ES-I3 (cell line): ENCODE data around the gene KRTAP12-1.

Experiments
- H3K36me3 ChIP-seq: 2 replicates; pipeline ENCODE4 v1.6.1; 2013; ENCODE audit warnings: mild to moderate bottlenecking, low read length, control low read depth, moderate library complexity; ENCODE audit not compliant: insufficient read depth
- H3K4me1 ChIP-seq: 2 replicates; pipeline ENCODE4 v1.6.1; 2013; ENCODE audit warnings: mild to moderate bottlenecking, control low read depth, low read length; ENCODE audit not compliant: insufficient read depth
- H3K9ac ChIP-seq: 2 replicates; pipeline ENCODE4 v1.6.1; 2013; ENCODE audit warnings: low read depth, mild to moderate bottlenecking, low read length, moderate library complexity
- H3K9me3 ChIP-seq: 2 replicates; pipeline ENCODE4 v1.6.1; 2013; ENCODE audit warnings: mild to moderate bottlenecking, low read length, moderate library complexity; ENCODE audit not compliant: control insufficient read depth, insufficient read depth

Gene KRTAP12-1

GRCh38 chr21:44706706-44707581, 25.0 kb upstream of the KRTAP12-1 start:
- peak overlapping the region; percentile 51 for H3K9ac ChIP-seq
- H3K9me3 ChIP-seq = no peaks in the 10 kb centered on the region
- H3K36me3 ChIP-seq = no peaks in the 10 kb centered on the region
- peaks cover 15% of the 10 kb centered on the region; the same call in 1 of the 2 replicates for H3K4me1 ChIP-seq

GRCh38 chr21:44706026-44706705, 24.2 kb upstream of the KRTAP12-1 start:
- Histone ChIP-seq H3K9me3 (no peaks in the 10 kb centered on the region), H3K9ac (peak overlapping the region; percentile 51), H3K36me3 (no peaks in the 10 kb centered on the region), H3K4me1 (peaks cover 15% of the 10 kb centered on the region; the same call in 1 of the 2 replicates)

- H3K4me1 ChIP-seq = peaks cover 15% of the 10 kb centered on the region; the same call in 1 of the 2 replicates
- H3K9me3 ChIP-seq = no peaks in the 10 kb centered on the region
- peak overlapping the region; percentile 31 for H3K9ac ChIP-seq
- H3K36me3 ChIP-seq = no peaks in the 10 kb centered on the region
Observed at GRCh38 chr21:44704636-44705001, 22.7 kb upstream of the KRTAP12-1 start.

DNA sequence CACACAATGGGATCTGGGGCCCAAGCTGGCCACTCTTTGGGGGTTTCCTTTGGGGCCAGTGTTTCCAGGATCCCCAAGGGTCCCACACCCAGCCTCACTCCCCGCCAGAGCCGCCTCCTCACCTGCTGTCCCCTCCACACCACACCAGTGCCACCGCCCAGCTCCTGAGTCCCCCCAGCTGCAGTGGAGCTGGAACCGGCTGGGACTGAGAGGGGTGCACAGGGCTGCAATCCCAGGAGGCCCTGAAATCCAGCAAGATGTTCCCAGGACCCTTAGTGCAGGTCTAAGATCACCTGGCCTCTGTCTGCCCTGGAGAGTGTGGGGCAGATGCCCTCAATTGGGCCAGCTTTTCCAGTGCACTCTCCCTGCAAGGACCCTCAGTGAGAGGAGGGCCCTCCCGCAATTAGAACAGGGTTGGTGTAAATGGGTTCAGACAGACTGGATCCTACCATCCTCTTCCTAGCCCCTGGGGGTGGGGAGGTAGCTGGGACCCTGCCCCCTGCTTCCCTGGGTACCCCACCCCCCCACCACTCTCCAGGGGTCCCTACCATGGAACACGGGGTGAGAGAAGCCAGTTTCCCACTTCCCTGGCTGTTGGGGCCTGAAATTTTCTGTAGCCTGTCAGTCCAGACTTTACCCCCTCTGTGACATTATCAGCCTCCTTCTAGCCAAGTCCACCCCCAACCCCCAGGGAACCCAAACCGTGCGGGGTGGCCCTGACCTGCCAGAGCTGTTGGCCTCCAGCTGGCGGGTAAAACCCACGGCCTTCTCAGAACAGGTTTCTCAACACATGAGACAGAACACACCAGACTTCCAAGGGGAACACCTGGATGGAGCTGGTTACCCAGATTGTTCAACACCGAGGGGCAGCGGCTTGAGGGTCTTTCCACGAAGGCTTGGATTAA, 22.0 kb upstream of the KRTAP12-1 start:
- Histone ChIP-seq H3K9ac (peak overlapping the region; percentile 31), H3K4me1 (peaks cover 15% of the 10 kb centered on the region; the same call in 1 of the 2 replicates), H3K9me3 (no peaks in the 10 kb centered on the region), H3K36me3 (no peaks in the 10 kb centered on the region)

GRCh38 chr21:44702973-44703730, 21.2 kb upstream of the KRTAP12-1 start:
- Histone ChIP-seq H3K4me1 (peaks cover 15% of the 10 kb centered on the region; the same call in 1 of the 2 replicates), H3K9me3 (no peaks in the 10 kb centered on the region), H3K36me3 (no peaks in the 10 kb centered on the region), H3K9ac (peak overlapping the region; percentile 31; the same call in 1 of the 2 replicates)

GRCh38 chr21:44702111-44702972, 20.4 kb upstream of the KRTAP12-1 start:
- H3K4me1 ChIP-seq = peaks cover 22% of the 10 kb centered on the region; the same call in 1 of the 2 replicates
- no peaks in the 10 kb centered on the region for H3K36me3 ChIP-seq
- no peaks in the 10 kb centered on the region for H3K9me3 ChIP-seq
- H3K9ac ChIP-seq = no peak overlapping the region

- Histone ChIP-seq H3K9ac (no peak overlapping the region), H3K4me1 (peaks cover 22% of the 10 kb centered on the region; the same call in 1 of the 2 replicates), H3K9me3 (no peaks in the 10 kb centered on the region), H3K36me3 (no peaks in the 10 kb centered on the region)
Observed at GRCh38 chr21:44701541-44701940, 19.6 kb upstream of the KRTAP12-1 start.

- H3K36me3 ChIP-seq = no peaks in the 10 kb centered on the region
- peaks cover 22% of the 10 kb centered on the region; the same call in 1 of the 2 replicates for H3K4me1 ChIP-seq
- no peak overlapping the region for H3K9ac ChIP-seq
- H3K9me3 ChIP-seq = no peaks in the 10 kb centered on the region
Observed at GRCh38 chr21:44701023-44701400, 19.0 kb upstream of the KRTAP12-1 start.

- Histone ChIP-seq H3K36me3 (no peaks in the 10 kb centered on the region), H3K9me3 (no peaks in the 10 kb centered on the region), H3K9ac (no peak overlapping the region), H3K4me1 (peaks cover 25% of the 10 kb centered on the region; the same call in 1 of the 2 replicates)
Observed at GRCh38 chr21:44700101-44701022, 18.4 kb upstream of the KRTAP12-1 start.

GRCh38 chr21:44699502-44700001, 17.6 kb upstream of the KRTAP12-1 start:
- no peaks in the 10 kb centered on the region for H3K9me3 ChIP-seq
- no peak overlapping the region for H3K9ac ChIP-seq
- H3K36me3 ChIP-seq = no peaks in the 10 kb centered on the region
- peaks cover 25% of the 10 kb centered on the region; the same call in 1 of the 2 replicates for H3K4me1 ChIP-seq

GRCh38 chr21:44697811-44698734, 16.1 kb upstream of the KRTAP12-1 start:
- Histone ChIP-seq H3K36me3 (no peaks in the 10 kb centered on the region), H3K9ac (no peak overlapping the region; the same call in 1 of the 2 replicates), H3K9me3 (0 out of 2 replicates have a peak, but pooled peaks cover under 1% of the 10 kb centered on the region), H3K4me1 (peaks cover 14% of the 10 kb centered on the region; the same call in 1 of the 2 replicates)
